ENCODE measurements around the gene CORO2A. TPM values are rescaled to one million over a fixed set of nuclear protein-coding genes. Genes with fewer than 3 reads are reported as not detected.
"Not testable (repeated sequence)": the region's sequence is repeated elsewhere in the genome, so short reads cannot be mapped to it uniquely, and the experiment has no call there.

Gene CORO2A
- polyA plus RNA-seq, 3 donors, result 2.4 to 2.7 (median 2.5) TPM

GRCh38 chr9:98100456-98100855, 92.0 kb downstream of the CORO2A start:
- no peak for DNase-seq (ENCODE audit: extremely low read depth in 1 of 11, low read depth in 9 of 11, low spot score in 4 of 11)

- DNase-seq (ENCODE audit: extremely low read depth in 1 of 11, low read depth in 9 of 11, low spot score in 4 of 11), result no peak
Measured at GRCh38 chr9:98099898-98100297, 92.5 kb downstream of the CORO2A start.

- no peak for DNase-seq (ENCODE audit: extremely low read depth in 1 of 11, low read depth in 9 of 11, low spot score in 4 of 11)
Measured at GRCh38 chr9:98099346-98099745, 93.1 kb downstream of the CORO2A start.

GRCh38 chr9:98097836-98098235, 94.6 kb downstream of the CORO2A start:
- no peak for DNase-seq (ENCODE audit: extremely low read depth in 1 of 11, low read depth in 9 of 11, low spot score in 4 of 11)

- DNase-seq (ENCODE audit: extremely low read depth in 1 of 11, low read depth in 9 of 11, low spot score in 4 of 11), result no peak
Measured at GRCh38 chr9:98096091-98096490, 96.3 kb downstream of the CORO2A start.

- DNase-seq (ENCODE audit: extremely low read depth in 1 of 11, low read depth in 9 of 11, low spot score in 4 of 11), result no peak
Measured at GRCh38 chr9:98095401-98095800, 97.0 kb downstream of the CORO2A start.

GRCh38 chr9:98094851-98095250, 97.6 kb downstream of the CORO2A start:
- no peak for DNase-seq (ENCODE audit: extremely low read depth in 1 of 11, low read depth in 9 of 11, low spot score in 4 of 11)

- no peak for DNase-seq (ENCODE audit: extremely low read depth in 1 of 11, low read depth in 9 of 11, low spot score in 4 of 11)
Measured at GRCh38 chr9:98094316-98094715, 98.1 kb downstream of the CORO2A start.

- DNase-seq (ENCODE audit: extremely low read depth in 1 of 11, low read depth in 9 of 11, low spot score in 4 of 11), result no peak
Measured at GRCh38 chr9:98092613-98092931, 99.9 kb downstream of the CORO2A start.

GRCh38 chr9:98091735-98092612, 100.5 kb downstream of the CORO2A start:
- no peak for DNase-seq (ENCODE audit: extremely low read depth in 1 of 11, low read depth in 9 of 11, low spot score in 4 of 11)

- not testable (repeated sequence) for DNase-seq (ENCODE audit: extremely low read depth in 1 of 11, low read depth in 9 of 11, low spot score in 4 of 11)
Measured at GRCh38 chr9:98090674-98091073, 101.8 kb downstream of the CORO2A start.

GRCh38 chr9:98087420-98088354, 104.8 kb downstream of the CORO2A start:
- DNase-seq (ENCODE audit: extremely low read depth in 1 of 11, low read depth in 9 of 11, low spot score in 4 of 11), result peak in 10 of 11 donors; percentile 27 to 65 (median 50)

- DNase-seq (ENCODE audit: extremely low read depth in 1 of 11, low read depth in 9 of 11, low spot score in 4 of 11), result no peak
Measured at GRCh38 chr9:98086461-98086860, 106.0 kb downstream of the CORO2A start.

GRCh38 chr9:98085944-98086343, 106.5 kb downstream of the CORO2A start:
- no peak for DNase-seq (ENCODE audit: extremely low read depth in 1 of 11, low read depth in 9 of 11, low spot score in 4 of 11)

GRCh38 chr9:98085058-98085457, 107.4 kb downstream of the CORO2A start:
- DNase-seq (ENCODE audit: extremely low read depth in 1 of 11, low read depth in 9 of 11, low spot score in 4 of 11), result no peak

GRCh38 chr9:98084396-98084795, 108.0 kb downstream of the CORO2A start:
- DNase-seq (ENCODE audit: extremely low read depth in 1 of 11, low read depth in 9 of 11, low spot score in 4 of 11), result no peak

- no peak for DNase-seq (ENCODE audit: extremely low read depth in 1 of 11, low read depth in 9 of 11, low spot score in 4 of 11)
Measured at GRCh38 chr9:98083566-98084183, 108.8 kb downstream of the CORO2A start.

- DNase-seq (ENCODE audit: extremely low read depth in 1 of 11, low read depth in 9 of 11, low spot score in 4 of 11), result no peak
Measured at GRCh38 chr9:98083061-98083501, 109.4 kb downstream of the CORO2A start.

- DNase-seq (ENCODE audit: extremely low read depth in 1 of 11, low read depth in 9 of 11, low spot score in 4 of 11), result no peak
Measured at GRCh38 chr9:98081477-98082219, 110.8 kb downstream of the CORO2A start.
